Measurements from ENCODE around the gene UNC93A.

DNA sequence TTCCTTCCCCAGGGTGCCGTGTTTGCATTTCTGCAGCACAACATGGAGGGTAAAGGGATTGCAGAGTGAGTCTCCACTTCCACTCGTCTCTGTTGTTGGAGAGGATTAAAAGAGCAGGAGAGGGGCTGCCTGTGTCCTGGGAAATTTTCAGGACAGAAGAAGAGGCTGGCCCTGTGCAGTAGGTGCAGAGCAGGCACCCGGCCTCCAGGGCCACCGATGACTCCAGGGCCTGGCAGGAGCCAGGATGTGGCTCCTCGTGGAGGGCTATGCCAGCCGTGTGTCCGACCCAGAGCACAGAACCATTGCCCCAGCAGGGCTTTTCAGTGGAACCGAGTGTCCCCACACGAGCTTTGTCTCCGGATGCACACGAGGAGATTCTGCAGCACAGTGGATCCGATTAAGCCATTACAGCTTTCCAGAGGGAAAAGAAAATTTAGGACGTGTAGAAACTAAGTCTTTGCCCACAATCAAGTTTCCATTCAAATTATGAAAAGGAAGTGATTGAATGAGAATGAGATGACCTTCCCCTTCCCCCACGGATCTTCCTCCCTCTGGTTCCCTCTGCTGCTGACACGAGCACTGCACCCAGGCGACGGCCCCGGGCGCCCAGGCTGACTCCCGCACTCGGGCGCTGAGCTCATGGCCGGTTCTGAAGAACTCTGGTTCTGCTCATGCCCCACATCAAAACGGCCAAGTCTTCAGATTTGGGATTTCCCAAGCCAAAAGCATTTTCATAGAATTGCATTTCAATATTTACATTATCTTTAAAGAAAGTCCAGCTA lies 43.1 kb upstream of the UNC93A start:
- TF ChIP-seq, protein P1, sequence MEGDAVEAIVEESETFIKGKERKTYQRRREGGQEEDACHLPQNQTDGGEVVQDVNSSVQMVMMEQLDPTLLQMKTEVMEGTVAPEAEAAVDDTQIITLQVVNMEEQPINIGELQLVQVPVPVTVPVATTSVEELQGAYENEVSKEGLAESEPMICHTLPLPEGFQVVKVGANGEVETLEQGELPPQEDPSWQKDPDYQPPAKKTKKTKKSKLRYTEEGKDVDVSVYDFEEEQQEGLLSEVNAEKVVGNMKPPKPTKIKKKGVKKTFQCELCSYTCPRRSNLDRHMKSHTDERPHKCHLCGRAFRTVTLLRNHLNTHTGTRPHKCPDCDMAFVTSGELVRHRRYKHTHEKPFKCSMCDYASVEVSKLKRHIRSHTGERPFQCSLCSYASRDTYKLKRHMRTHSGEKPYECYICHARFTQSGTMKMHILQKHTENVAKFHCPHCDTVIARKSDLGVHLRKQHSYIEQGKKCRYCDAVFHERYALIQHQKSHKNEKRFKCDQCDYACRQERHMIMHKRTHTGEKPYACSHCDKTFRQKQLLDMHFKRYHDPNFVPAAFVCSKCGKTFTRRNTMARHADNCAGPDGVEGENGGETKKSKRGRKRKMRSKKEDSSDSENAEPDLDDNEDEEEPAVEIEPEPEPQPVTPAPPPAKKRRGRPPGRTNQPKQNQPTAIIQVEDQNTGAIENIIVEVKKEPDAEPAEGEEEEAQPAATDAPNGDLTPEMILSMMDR (IDR thresholded peaks at IDR 0.05): no peak
- no peak for TF ChIP-seq POLR2A (IDR thresholded peaks at IDR 0.05)
- no peak for TF ChIP-seq POLR2AphosphoS5 (IDR thresholded peaks at IDR 0.05)
- TF ChIP-seq EP300 (IDR thresholded peaks at IDR 0.05): no peak
